B cell (primary cell): ENCODE results near the gene FLVCR1. TPM values are rescaled to one million over a fixed set of nuclear protein-coding genes. Genes with fewer than 3 reads are reported as not detected.

ENCODE experiments used
- ATAC-seq: fragments of 200-7000 bp; cut with Tn5 transposase; one replicate; pipeline ENCODE4 v1.10.0; 2021; ENCODE audit warnings: low read depth, mild to moderate bottlenecking, moderate number of reproducible peaks, moderate library complexity
- CTCF ChIA-PET: fragments of 350-600 bp; sonication (Branson Sonifier 250); formaldehyde crosslinking; loops from one replicate; lab custom pipeline; 2021; ENCODE audit warnings: antibody characterized with exemption, inconsistent platforms; lab: Charles Lee
- POLR2A ChIA-PET: fragments of 350-600 bp; sonication (Branson Sonifier 250); formaldehyde crosslinking; loops from one replicate; lab custom pipeline; 2021; ENCODE audit warnings: antibody characterized with exemption; lab: Charles Lee
- DNase-seq: peaks from one replicate; pipeline ENCODE4 v3.0.0; 2013
- H2AFZ ChIP-seq: 2 replicates; pipeline ENCODE4 v1.6.1; 2012; ENCODE audit warnings: mild to moderate bottlenecking, low read depth, low read length; ENCODE audit not compliant: insufficient read depth, poor library complexity, severe bottlenecking
- H3K27ac ChIP-seq, 2 donors: 1 replicate in 1 of 2; 2 replicates in 1 of 2; pipeline ENCODE4 v1.5.1; 2012 to 2013; ENCODE audit warnings: low read length in 2 of 2, mild to moderate bottlenecking in 2 of 2, moderate library complexity in 1 of 2
- H3K27me3 ChIP-seq, 4 experiments: fragments of 200-600 bp in 1 of 4; sonication (generic) in 1 of 4; replicated peaks in 1 of 4; 1 replicate in 2 of 4; 2 replicates in 2 of 4; pipeline versions ENCODE4 v1.6.1 to v1.7.0; 2013 to 2016; ENCODE audit warnings: low read length in 3 of 4, mild to moderate bottlenecking in 2 of 4, mixed read lengths in 1 of 4, moderate library complexity in 1 of 4; ENCODE audit not compliant: insufficient read depth in 4 of 4, control insufficient read depth in 3 of 4; ENCODE audit errors: control extremely low read depth in 1 of 4
- H3K36me3 ChIP-seq, 2 experiments: replicated peaks in 1 of 2; 1 replicate in 1 of 2; 2 replicates in 1 of 2; pipeline versions ENCODE4 v1.6.1 to v1.7.1; 2013; ENCODE audit warnings: low read length in 1 of 2; ENCODE audit not compliant: insufficient read depth in 2 of 2, control insufficient read depth in 1 of 2; ENCODE audit errors: control extremely low read depth in 1 of 2, extremely low read depth in 1 of 2
- H3K4me1 ChIP-seq, 2 donors: fragments of 200-600 bp in 1 of 2; sonication (generic) in 1 of 2; 1 replicate in 1 of 2; 2 replicates in 1 of 2; pipeline versions ENCODE4 v1.5.1 to v1.6.1; 2013 to 2017; ENCODE audit warnings: low read length in 2 of 2; ENCODE audit not compliant: control insufficient read depth in 2 of 2, insufficient read depth in 2 of 2
- H3K4me2 ChIP-seq: replicated peaks from 2 replicates; pipeline ENCODE3; 2012; ENCODE audit warnings: mild to moderate bottlenecking, low read depth, low read length; ENCODE audit not compliant: poor library complexity, severe bottlenecking
- H3K4me3 ChIP-seq, 5 experiments: fragments of 200-600 bp in 1 of 5; sonication (generic) in 1 of 5; 1 replicate in 3 of 5; 2 replicates in 2 of 5; pipeline versions ENCODE4 v1.5.1 to v1.7.0; 2011 to 2016; ENCODE audit warnings: low read length in 4 of 5, mild to moderate bottlenecking in 4 of 5, low read depth in 2 of 5, control low read depth in 1 of 5, moderate library complexity in 1 of 5; ENCODE audit not compliant: insufficient read depth in 1 of 5; ENCODE audit errors: control extremely low read depth in 1 of 5, extremely low read depth in 1 of 5
- H3K79me2 ChIP-seq: fragments of 200-600 bp; sonication (generic); one replicate; pipeline ENCODE4 v1.6.0; 2016; ENCODE audit warnings: low read length; ENCODE audit not compliant: control insufficient read depth, insufficient read depth
- H3K9ac ChIP-seq: fragments of 200-600 bp; sonication (generic); 2 replicates; pipeline ENCODE4 v1.6.1; 2017; ENCODE audit warnings: mild to moderate bottlenecking, low read length, moderate library complexity
- H3K9me3 ChIP-seq, 3 donors: one replicate each; pipeline versions ENCODE4 v1.6.1 to v1.7.1; 2013; ENCODE audit warnings: low read length in 2 of 3; ENCODE audit not compliant: control insufficient read depth in 2 of 3, insufficient read depth in 1 of 3; ENCODE audit errors: control extremely low read depth in 1 of 3
- H4K20me1 ChIP-seq: 2 replicates; pipeline ENCODE4 v1.6.0; 2012; ENCODE audit warnings: mild to moderate bottlenecking, low read length; ENCODE audit not compliant: insufficient read depth, control insufficient read depth, poor library complexity, severe bottlenecking
- H3K27ac Mint-ChIP-seq: one replicate; pipeline ENCODE4 v1.8.0; 2021; ENCODE audit warnings: mixed read lengths
- H3K27me3 Mint-ChIP-seq: one replicate; pipeline ENCODE4 v1.8.0; 2021; ENCODE audit warnings: mixed read lengths
- H3K4me1 Mint-ChIP-seq: one replicate; pipeline ENCODE4 v1.8.0; 2021; ENCODE audit warnings: mixed read lengths
- H3K4me3 Mint-ChIP-seq: one replicate; pipeline ENCODE4 v1.8.0; 2021; ENCODE audit warnings: mixed read lengths
- H3K9me3 Mint-ChIP-seq: one replicate; pipeline ENCODE4 v1.8.0; 2022; ENCODE audit warnings: mixed read lengths; ENCODE audit not compliant: insufficient read depth
- CTCF ChIP-seq: fragments of 200-600 bp; IDR thresholded peaks from one replicate; pipeline ENCODE4 v1.8.0; 2022; ENCODE audit warnings: antibody characterized with exemption, mild to moderate bottlenecking
- EZH2 ChIP-seq: IDR thresholded peaks from 2 replicates; pipeline ENCODE4 v1.6.1; 2012; ENCODE audit warnings: borderline replicate concordance, low read depth, mild to moderate bottlenecking, moderate library complexity, low read length; ENCODE audit not compliant: insufficient read depth, poor library complexity, severe bottlenecking
- WGBS: methylation state at CpG from one replicate; pipeline ENCODE4 v1.1.5; 2013; ENCODE audit warnings: missing lambda C conversion rate; ENCODE audit not compliant: insufficient coverage; 5-methylcytosine and 5-hydroxymethylcytosine counted together
- intact Hi-C: fragments of 100-400 bp; cut with micrococcal nuclease; formaldehyde crosslinking; loops from one replicate; pipeline ENCODE4 v1.10.0; 2022
- polyA plus RNA-seq: library from polyadenylated mRNA; depleted of rRNA; stranded (reverse); fragments of >200 nt; gene quantifications from 2 replicates; pipeline ENCODE4 v1.2.3, GENCODE V29; 2012
- total RNA-seq, 2 donors: library from RNA; stranded (reverse); fragments of 120-200 nt in 1 of 2; gene quantifications; 1 replicate in 1 of 2; 2 replicates in 1 of 2; pipeline versions ENCODE4 v1.2.3 to v1.2.4, GENCODE V29; 2013 to 2022

FLVCR1 gene
- total and polyA plus RNA-seq, 2 donors (not counting 1 experiment from before 2014, with no cell fraction given), result 3.9 to 19.2 TPM

DNA sequence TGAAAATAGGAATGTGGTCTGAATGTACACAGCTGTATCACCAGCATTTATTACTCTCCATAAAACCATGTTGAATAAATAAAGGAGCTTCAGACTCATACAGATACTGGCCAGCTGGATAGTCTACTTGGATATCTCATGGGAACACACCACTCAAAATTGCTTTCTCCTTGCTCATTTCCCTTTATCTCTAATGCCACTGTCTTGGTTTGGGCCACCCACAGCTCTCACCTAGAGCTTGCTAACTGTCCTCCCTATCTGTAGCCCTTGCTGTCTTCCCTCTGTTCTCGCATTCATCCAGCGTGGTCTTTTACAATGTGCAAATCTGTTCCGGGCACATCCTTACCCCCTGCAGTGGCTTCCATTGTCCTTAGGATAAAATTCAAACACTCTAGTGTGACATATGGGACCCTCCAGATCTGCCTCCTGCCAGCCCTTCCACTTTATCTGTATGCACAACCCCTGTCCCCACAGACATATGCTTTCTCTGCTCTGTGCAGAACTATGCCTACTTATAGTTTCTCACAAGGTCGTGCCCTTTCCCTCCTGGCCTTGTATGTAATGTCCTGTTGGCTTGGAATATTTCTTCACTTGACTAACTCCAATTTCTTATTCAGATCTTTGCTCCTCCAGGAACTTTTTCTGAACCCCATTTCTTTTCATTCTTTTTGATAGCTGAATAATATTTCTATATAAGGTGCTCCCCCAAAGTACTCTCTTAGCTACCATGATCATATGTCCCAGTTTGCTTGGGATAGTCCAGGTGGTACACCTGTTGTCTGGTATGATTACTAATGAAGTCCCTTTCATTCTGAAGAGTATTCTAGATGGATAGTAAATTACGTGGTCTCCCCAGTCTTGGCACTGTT, 2.9 kb downstream of the FLVCR1 start:
- Histone ChIP-seq H3K4me3 (no peak overlapping the region), H2AFZ (no peak overlapping the region), H3K79me2 (peaks cover 33% of the 10 kb centered on the region), H3K27me3 (no peaks in the 10 kb centered on the region), H3K4me1 (peaks cover 25 to 32% of the 10 kb centered on the region in 2 donors), H3K27ac (no peak overlapping the region), H3K4me2 (no peak overlapping the region), H3K36me3 (peaks cover 2 to 4% of the 10 kb centered on the region in 2 experiments), H4K20me1 (no peaks in the 10 kb centered on the region), H3K9me3 (peaks cover 0 to 1% (median 0%) of the 10 kb centered on the region in 3 donors), H3K9ac (no peak overlapping the region)
- no peaks in the 10 kb centered on the region for H3K27me3 Mint-ChIP-seq
- TF ChIP-seq EZH2 (no peak), CTCF (no peak)
- no peaks in the 10 kb centered on the region for H3K9me3 Mint-ChIP-seq
- no peak overlapping the region for H3K27ac Mint-ChIP-seq
- DNase-seq (no peak), ATAC-seq (no peak)
- no peak overlapping the region for H3K4me3 Mint-ChIP-seq
- intact Hi-C loops, result no loop called here
- ChIA-PET POLR2A (no interaction called here), CTCF (no interaction called here)
- 67% methylated on average over 3 of the region's 5 CpGs for WGBS
- peaks cover 29% of the 10 kb centered on the region for H3K4me1 Mint-ChIP-seq

GRCh38 chr1:212862111-212862690, 4.1 kb downstream of the FLVCR1 start:
- Mint-ChIP-seq H3K4me3 (no peak overlapping the region), H3K27ac (no peak overlapping the region), H3K9me3 (no peaks in the 10 kb centered on the region), H3K27me3 (no peaks in the 10 kb centered on the region), H3K4me1 (peaks cover 22% of the 10 kb centered on the region)
- intact Hi-C loops, result no loop called here
- H3K4me2 ChIP-seq, result no peak overlapping the region
- no peak overlapping the region for H3K4me3 ChIP-seq
- no peaks in the 10 kb centered on the region for H3K27me3 ChIP-seq
- no peak overlapping the region for H2AFZ ChIP-seq
- H3K79me2 ChIP-seq, result peaks cover 23% of the 10 kb centered on the region
- peaks cover 0 to 1% (median 0%) of the 10 kb centered on the region in 3 donors for H3K9me3 ChIP-seq
- POLR2A ChIA-PET, result no interaction called here
- no peak overlapping the region for H3K27ac ChIP-seq
- TF ChIP-seq EZH2 (no peak), CTCF (no peak)
- WGBS, result 100% methylated on average over 2 of the region's 2 CpGs
- peaks cover 3 to 4% of the 10 kb centered on the region in 2 experiments for H3K36me3 ChIP-seq
- ATAC-seq (no peak), DNase-seq (no peak)
- no peak overlapping the region for H3K9ac ChIP-seq
- CTCF ChIA-PET, result no interaction called here
- no peaks in the 10 kb centered on the region for H4K20me1 ChIP-seq
- H3K4me1 ChIP-seq, result peaks cover 22 to 25% of the 10 kb centered on the region in 2 donors
